Measurements from ENCODE around the gene SULT4A1.
"Not testable (repeated sequence)": the region's sequence is repeated elsewhere in the genome, so short reads cannot be mapped to it uniquely, and the experiment has no call there.

SULT4A1 gene

GRCh38 chr22:43862074-43862881 is at the start of gene SULT4A1:
SULT4A1 (minus strand) TSS chr22:43862513; CDS start chr22:43862382, 131 bp downstream.
- DNase-seq = no peak

- no peak for DNase-seq
Observed at GRCh38 chr22:43911351-43911750, 49.0 kb upstream of the SULT4A1 start.

GRCh38 chr22:43910178-43910695 is 47.9 kb upstream of the SULT4A1 start:
- no peak for DNase-seq

- DNase-seq = no peak
Observed at GRCh38 chr22:43909708-43910107, 47.4 kb upstream of the SULT4A1 start.

GRCh38 chr22:43905681-43906080 is 43.4 kb upstream of the SULT4A1 start:
- no peak for DNase-seq

- not testable (repeated sequence) for DNase-seq
Observed at GRCh38 chr22:43904412-43904811, 42.1 kb upstream of the SULT4A1 start.

GRCh38 chr22:43903033-43903432 is 40.7 kb upstream of the SULT4A1 start:
- DNase-seq = not testable (repeated sequence)

GRCh38 chr22:43901976-43902643 is 39.8 kb upstream of the SULT4A1 start:
- DNase-seq = no peak

- no peak for DNase-seq
Observed at GRCh38 chr22:43900206-43900605, 37.9 kb upstream of the SULT4A1 start.

GRCh38 chr22:43897751-43898261 is 35.5 kb upstream of the SULT4A1 start:
- DNase-seq = no peak

GRCh38 chr22:43895986-43896645 is 33.8 kb upstream of the SULT4A1 start:
- no peak for DNase-seq

GRCh38 chr22:43894122-43894521 is 31.8 kb upstream of the SULT4A1 start:
- DNase-seq = no peak

- DNase-seq = no peak
Observed at GRCh38 chr22:43893266-43893665, 31.0 kb upstream of the SULT4A1 start.

GRCh38 chr22:43892183-43892894 is 30.0 kb upstream of the SULT4A1 start:
- DNase-seq = no peak

GRCh38 chr22:43891360-43892182 is 29.3 kb upstream of the SULT4A1 start, which contains the start of gene PNPLA5:
PNPLA5 (minus strand) TSS chr22:43892013; CDS start chr22:43891880, 133 bp downstream.
- DNase-seq = no peak

GRCh38 chr22:43890901-43891331 is 28.6 kb upstream of the SULT4A1 start:
- no peak for DNase-seq

- no peak for DNase-seq
Observed at GRCh38 chr22:43889860-43890253, 27.5 kb upstream of the SULT4A1 start.

GRCh38 chr22:43889201-43889859 is 27.0 kb upstream of the SULT4A1 start:
- DNase-seq = no peak

- no peak for DNase-seq
Observed at GRCh38 chr22:43888740-43889139, 26.4 kb upstream of the SULT4A1 start.

- no peak for DNase-seq
Observed at GRCh38 chr22:43887391-43887790, 25.1 kb upstream of the SULT4A1 start.

- DNase-seq = no peak
Observed at GRCh38 chr22:43886231-43886630, 23.9 kb upstream of the SULT4A1 start.

Measured in CD4-positive, alpha-beta T cell treated with Interleukin-6 for 4 hours (primary cell).